GM21717 (cell line): ENCODE data around the gene JPH2.

Source experiments
- ATAC-seq: cut with Tn5 transposase; IDR thresholded peaks from one replicate; pipeline ENCODE4 v1.9.1; 2021; ENCODE audit warnings: mild to moderate bottlenecking, moderate library complexity; ENCODE audit not compliant: unreplicated experiment

Gene JPH2

GRCh38 chr20:44106615-44107014 lies 80.4 kb downstream of the JPH2 start:
- no peak for ATAC-seq

- no peak for ATAC-seq
Measured at GRCh38 chr20:44104798-44105517, 82.0 kb downstream of the JPH2 start.

- no peak for ATAC-seq
Measured at GRCh38 chr20:44102582-44102981, 84.4 kb downstream of the JPH2 start.

GRCh38 chr20:44099832-44100231 lies 87.2 kb downstream of the JPH2 start:
- no peak for ATAC-seq

GRCh38 chr20:44098657-44099056 lies 88.3 kb downstream of the JPH2 start:
- ATAC-seq: no peak

- no peak for ATAC-seq
Measured at GRCh38 chr20:44098256-44098630, 88.7 kb downstream of the JPH2 start.

GRCh38 chr20:44097521-44098255 lies 89.3 kb downstream of the JPH2 start:
- ATAC-seq: no peak

- no peak for ATAC-seq
Measured at GRCh38 chr20:44095831-44096230, 91.2 kb downstream of the JPH2 start.

GRCh38 chr20:44093249-44093582 lies 93.8 kb downstream of the JPH2 start:
- no peak for ATAC-seq

GRCh38 chr20:44092551-44093248 lies 94.3 kb downstream of the JPH2 start:
- ATAC-seq: no peak

- no peak for ATAC-seq
Measured at GRCh38 chr20:44091026-44091425, 96.0 kb downstream of the JPH2 start.

- ATAC-seq: no peak
Measured at GRCh38 chr20:44089987-44090674, 96.9 kb downstream of the JPH2 start.

- ATAC-seq: no peak
Measured at GRCh38 chr20:44087857-44088120, 99.2 kb downstream of the JPH2 start.

- no peak for ATAC-seq
Measured at GRCh38 chr20:44087051-44087856, 99.7 kb downstream of the JPH2 start.

GRCh38 chr20:44085616-44086434 lies 101.2 kb downstream of the JPH2 start:
- no peak for ATAC-seq

- no peak for ATAC-seq
Measured at GRCh38 chr20:44084891-44085290, 102.1 kb downstream of the JPH2 start.

GRCh38 chr20:44084439-44084838 lies 102.5 kb downstream of the JPH2 start:
- ATAC-seq: no peak

GRCh38 chr20:44083220-44083933 lies 103.6 kb downstream of the JPH2 start:
- no peak for ATAC-seq

- no peak for ATAC-seq
Measured at GRCh38 chr20:44081888-44082287, 105.1 kb downstream of the JPH2 start.
